ENCODE measurements around the gene CSMD2. TPM values are rescaled to one million over a fixed set of nuclear protein-coding genes. Genes with fewer than 3 reads are reported as not detected.

Gene CSMD2
- total RNA-seq, 1 donor from 2014 or later: 1.8 TPM

DNA sequence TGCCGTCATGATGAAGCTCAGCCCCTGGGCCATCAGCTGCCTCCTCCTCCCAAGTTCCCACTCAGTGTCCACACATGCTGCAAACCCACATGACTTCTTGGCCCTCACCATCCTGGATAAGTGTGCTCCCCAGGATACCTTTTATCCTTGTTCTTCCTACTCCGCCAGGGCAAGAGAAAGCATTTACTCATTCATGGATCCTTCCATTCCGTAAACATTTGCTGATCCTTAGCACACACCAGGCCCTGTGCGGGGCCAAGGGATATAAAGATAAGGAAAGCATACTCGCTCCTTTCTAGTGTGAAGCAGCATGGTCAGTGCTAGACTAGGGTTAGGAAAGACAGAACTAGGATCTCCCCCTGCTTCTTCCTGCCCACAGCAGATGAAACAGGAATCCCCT is 423.3 kb downstream of the CSMD2 start:
- H3K4me1 Mint-ChIP-seq (ENCODE audit: unreplicated experiment): no peaks in the 10 kb centered on the region
- no peak for DNase-seq (ENCODE audit: extremely low spot score, unreplicated experiment)
- H3K36me3 Mint-ChIP-seq: no peaks in the 10 kb centered on the region
- no peak overlapping the region for H3K4me3 Mint-ChIP-seq
- TF ChIP-seq, protein P1, sequence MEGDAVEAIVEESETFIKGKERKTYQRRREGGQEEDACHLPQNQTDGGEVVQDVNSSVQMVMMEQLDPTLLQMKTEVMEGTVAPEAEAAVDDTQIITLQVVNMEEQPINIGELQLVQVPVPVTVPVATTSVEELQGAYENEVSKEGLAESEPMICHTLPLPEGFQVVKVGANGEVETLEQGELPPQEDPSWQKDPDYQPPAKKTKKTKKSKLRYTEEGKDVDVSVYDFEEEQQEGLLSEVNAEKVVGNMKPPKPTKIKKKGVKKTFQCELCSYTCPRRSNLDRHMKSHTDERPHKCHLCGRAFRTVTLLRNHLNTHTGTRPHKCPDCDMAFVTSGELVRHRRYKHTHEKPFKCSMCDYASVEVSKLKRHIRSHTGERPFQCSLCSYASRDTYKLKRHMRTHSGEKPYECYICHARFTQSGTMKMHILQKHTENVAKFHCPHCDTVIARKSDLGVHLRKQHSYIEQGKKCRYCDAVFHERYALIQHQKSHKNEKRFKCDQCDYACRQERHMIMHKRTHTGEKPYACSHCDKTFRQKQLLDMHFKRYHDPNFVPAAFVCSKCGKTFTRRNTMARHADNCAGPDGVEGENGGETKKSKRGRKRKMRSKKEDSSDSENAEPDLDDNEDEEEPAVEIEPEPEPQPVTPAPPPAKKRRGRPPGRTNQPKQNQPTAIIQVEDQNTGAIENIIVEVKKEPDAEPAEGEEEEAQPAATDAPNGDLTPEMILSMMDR (conservative IDR thresholded peaks at IDR 0.05): no peak
- H3K27ac Mint-ChIP-seq: no peak overlapping the region
- H3K27me3 Mint-ChIP-seq: peaks cover 20% of the 10 kb centered on the region
- no peaks in the 10 kb centered on the region for H3K9me3 Mint-ChIP-seq

- H3K9me3 Mint-ChIP-seq: no peaks in the 10 kb centered on the region
- H3K4me1 Mint-ChIP-seq (ENCODE audit: unreplicated experiment): no peaks in the 10 kb centered on the region
- H3K27ac Mint-ChIP-seq: no peak overlapping the region
- TF ChIP-seq, protein P1 (conservative IDR thresholded peaks at IDR 0.05): no peak
- no peak overlapping the region for H3K4me3 Mint-ChIP-seq
- no peaks in the 10 kb centered on the region for H3K36me3 Mint-ChIP-seq
- H3K27me3 Mint-ChIP-seq: peaks cover 24% of the 10 kb centered on the region
- DNase-seq (ENCODE audit: extremely low spot score, unreplicated experiment): no peak
These were observed 424.8 kb downstream of the CSMD2 start for GRCh38 chr1:33740040-33740744.

GRCh38 chr1:33738976-33739375 is 426.1 kb downstream of the CSMD2 start:
- H3K36me3 Mint-ChIP-seq: no peaks in the 10 kb centered on the region
- no peak overlapping the region for H3K4me3 Mint-ChIP-seq
- no peaks in the 10 kb centered on the region for H3K4me1 Mint-ChIP-seq (ENCODE audit: unreplicated experiment)
- no peaks in the 10 kb centered on the region for H3K9me3 Mint-ChIP-seq
- no peak for DNase-seq (ENCODE audit: extremely low spot score, unreplicated experiment)
- TF ChIP-seq, protein P1 (conservative IDR thresholded peaks at IDR 0.05): no peak
- H3K27ac Mint-ChIP-seq: no peak overlapping the region
- H3K27me3 Mint-ChIP-seq: peaks cover 27% of the 10 kb centered on the region

DNA sequence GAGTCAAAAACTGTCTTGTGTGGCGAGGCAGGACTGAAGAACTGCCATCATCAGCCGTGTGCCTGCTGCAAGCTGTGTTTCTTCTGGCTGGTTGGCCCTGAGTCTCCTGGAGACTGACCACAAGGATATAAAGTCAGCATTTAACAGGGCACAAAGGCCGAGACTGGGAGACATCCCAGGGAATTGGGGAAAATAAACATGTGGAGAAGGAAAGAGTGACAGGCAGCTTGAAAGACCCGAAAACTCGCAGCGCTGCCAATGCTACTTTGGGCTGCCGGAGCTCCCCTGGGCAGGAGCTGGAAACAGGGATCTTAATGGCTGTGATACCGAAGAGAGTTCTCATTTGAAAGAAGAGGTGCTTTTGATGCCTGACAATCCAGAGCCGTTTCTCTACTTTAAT is 426.5 kb downstream of the CSMD2 start:
- no peak overlapping the region for H3K4me3 Mint-ChIP-seq
- no peaks in the 10 kb centered on the region for H3K4me1 Mint-ChIP-seq (ENCODE audit: unreplicated experiment)
- no peak for DNase-seq (ENCODE audit: extremely low spot score, unreplicated experiment)
- no peaks in the 10 kb centered on the region for H3K9me3 Mint-ChIP-seq
- TF ChIP-seq, protein P1 (conservative IDR thresholded peaks at IDR 0.05): no peak
- H3K27ac Mint-ChIP-seq: no peak overlapping the region
- H3K36me3 Mint-ChIP-seq: no peaks in the 10 kb centered on the region
- H3K27me3 Mint-ChIP-seq: peaks cover 27% of the 10 kb centered on the region

DNA sequence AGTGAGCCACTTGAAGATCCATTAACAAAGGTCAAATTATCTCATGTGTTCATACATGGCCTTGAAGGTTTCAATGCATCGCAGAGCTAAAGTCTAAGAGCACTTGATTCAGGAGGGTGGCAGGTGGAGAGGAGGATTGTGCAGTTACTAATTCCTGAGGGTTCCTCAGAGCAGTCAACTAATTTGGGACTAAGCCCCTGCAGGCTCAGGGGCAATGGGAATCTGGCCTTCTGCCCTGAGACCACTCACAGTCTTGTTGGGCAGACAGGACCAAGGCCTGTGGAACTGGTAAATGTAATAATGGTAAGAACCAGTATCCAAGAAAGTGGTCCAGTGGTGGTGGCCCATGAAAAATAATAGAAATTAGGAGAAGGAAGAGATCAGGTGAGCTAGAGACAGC is 428.5 kb downstream of the CSMD2 start:
- no peaks in the 10 kb centered on the region for H3K9me3 Mint-ChIP-seq
- H3K27me3 Mint-ChIP-seq: peaks cover 38% of the 10 kb centered on the region
- no peaks in the 10 kb centered on the region for H3K4me1 Mint-ChIP-seq (ENCODE audit: unreplicated experiment)
- no peak overlapping the region for H3K27ac Mint-ChIP-seq
- TF ChIP-seq, protein P1 (conservative IDR thresholded peaks at IDR 0.05): no peak
- no peak for DNase-seq (ENCODE audit: extremely low spot score, unreplicated experiment)
- no peaks in the 10 kb centered on the region for H3K36me3 Mint-ChIP-seq
- H3K4me3 Mint-ChIP-seq: no peak overlapping the region

All from type B pancreatic cell (in vitro differentiated cells).